HG03108 (cell line): ENCODE data around the gene CDK2.

Experiments used
- ATAC-seq: cut with Tn5 transposase; IDR thresholded peaks from one replicate; pipeline ENCODE4 v1.9.1; 2021; ENCODE audit warnings: moderate library complexity; ENCODE audit not compliant: unreplicated experiment

The CDK2 gene

GRCh38 chr12:56010111-56010570, 43.5 kb downstream of the CDK2 start:
- ATAC-seq = no peak

DNA sequence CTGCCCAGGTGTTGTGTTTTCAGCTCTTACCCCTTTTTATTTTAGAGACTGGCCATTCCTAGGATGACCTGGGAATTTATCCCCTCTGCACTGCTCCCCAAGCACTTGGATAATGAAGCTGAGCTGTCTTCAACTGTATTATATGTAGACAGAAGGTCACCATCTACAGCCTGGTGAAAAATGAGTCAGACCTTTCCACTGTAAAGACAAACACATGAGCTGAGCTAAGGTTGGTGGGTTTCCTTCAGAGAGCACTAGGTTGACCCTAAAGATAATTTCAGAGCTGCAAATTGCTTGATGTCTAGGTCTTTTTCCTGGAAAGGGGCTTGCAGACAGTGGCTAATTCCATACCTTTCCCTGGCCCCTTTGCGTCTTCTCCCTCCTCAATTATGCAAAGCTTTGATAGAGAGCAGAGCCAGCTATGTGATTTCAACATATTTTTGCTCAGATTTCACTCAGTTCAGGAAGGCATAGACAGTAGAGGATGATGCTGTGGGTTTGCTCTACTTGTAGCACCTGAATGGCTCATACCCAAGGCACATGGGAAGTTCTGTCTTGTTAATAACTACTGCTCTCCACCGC, 45.0 kb downstream of the CDK2 start:
- no peak for ATAC-seq

- ATAC-seq = no peak
Measured at GRCh38 chr12:56013482-56013881, 46.9 kb downstream of the CDK2 start.

- ATAC-seq = no peak
Measured at GRCh38 chr12:56014205-56014604, 47.6 kb downstream of the CDK2 start.

- no peak for ATAC-seq
Measured at GRCh38 chr12:56017181-56017580, 50.6 kb downstream of the CDK2 start.

DNA sequence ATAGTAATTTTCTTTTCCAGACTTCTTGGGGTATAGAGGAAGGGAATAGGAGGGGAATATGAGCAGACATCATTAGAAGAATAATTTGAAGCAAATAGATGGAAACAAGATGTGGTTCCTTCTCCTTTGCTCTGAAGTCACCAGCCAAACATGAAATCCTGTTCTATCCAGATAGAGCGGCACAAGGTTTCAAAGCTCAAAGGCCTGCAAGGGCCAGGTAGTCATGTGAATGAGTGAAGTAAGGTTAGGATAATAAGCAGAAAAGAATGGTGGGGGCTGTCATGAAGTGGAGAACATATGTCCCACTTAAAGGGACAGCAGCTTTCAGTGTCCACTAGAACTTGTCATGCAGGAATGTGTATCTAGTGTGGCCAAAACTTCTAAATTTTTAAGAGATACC, 51.7 kb downstream of the CDK2 start:
- ATAC-seq = no peak

DNA sequence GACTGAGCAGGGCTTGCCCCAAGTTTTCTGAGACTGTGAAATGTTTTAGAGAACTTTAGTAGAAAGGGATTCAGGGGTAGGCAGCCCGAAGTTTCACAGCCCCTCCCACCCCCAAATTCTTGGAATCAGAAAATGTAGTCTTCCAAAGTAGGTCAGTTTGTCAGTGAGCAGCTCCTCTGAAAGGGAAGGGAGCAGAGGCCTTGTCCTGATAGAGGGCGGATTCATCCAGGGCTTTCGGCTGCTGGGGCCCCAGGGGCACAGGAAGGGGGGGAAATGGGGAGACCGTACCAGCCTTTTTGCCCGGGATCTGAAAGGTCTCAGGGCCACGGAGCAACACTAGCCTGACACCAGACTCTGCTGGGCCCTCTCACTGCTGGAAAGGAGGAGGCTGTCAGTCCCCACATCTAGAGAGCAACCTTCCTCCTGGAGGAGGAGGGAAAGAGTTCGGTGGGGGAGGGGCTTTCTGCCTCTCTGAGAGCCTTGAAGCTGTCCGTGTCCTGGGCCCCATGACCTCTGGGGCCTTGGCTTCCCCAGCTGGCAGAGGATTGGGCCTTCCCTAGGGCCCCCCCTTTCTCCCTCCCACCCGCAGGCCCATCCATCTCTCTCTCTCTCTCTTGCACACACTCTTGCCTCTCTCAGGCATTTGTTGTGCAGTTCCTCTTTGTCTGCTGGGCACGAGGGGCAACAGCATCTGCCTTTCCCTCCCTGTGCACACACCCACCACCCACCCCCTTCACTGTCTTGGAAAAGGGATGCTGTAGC, 54.0 kb downstream of the CDK2 start, which contains the start of gene IKZF4:
IKZF4 (plus strand) TSS at position 621 of the 762 bp plus-strand sequence. CDS start 451 bp downstream, outside the sequence.
- ATAC-seq = no peak

DNA sequence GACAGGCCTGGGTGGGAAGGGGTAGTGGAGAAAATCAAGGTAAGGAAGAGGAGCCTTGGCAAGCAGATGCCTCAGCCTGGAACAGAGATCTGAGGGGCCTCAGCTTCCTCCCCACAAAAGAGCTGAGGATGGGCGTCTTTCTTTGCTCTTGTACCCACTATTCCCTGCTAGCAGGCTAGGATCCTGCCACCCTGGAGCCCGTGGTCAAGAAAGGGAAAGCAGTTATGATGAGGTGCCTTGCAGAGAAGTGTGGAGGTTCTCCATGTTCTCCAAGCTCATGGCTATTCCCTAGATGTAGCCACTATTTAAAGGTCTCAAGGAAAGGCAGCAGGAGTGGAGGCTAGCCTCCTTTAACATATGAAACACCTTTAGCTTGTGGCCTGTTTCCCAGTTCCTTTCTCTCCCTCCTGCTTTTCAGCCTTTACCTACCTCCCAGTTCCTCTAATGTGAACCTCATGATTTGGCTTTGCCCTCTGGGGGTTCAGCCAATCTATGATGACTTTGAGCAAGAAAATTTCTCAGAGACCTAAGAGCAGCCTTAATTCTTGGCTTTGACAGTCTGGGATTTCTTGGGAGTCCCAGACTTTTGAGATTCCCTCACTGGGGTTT, 55.4 kb downstream of the CDK2 start:
- ATAC-seq = no peak
